GM21515 (cell line): ENCODE measurements around the gene ZNF625.
A peak's percentile ranks its signal among the peaks of the same experiment; 100 is the strongest.

Experiments used
- ATAC-seq: cut with Tn5 transposase; IDR thresholded peaks from one replicate; pipeline ENCODE4 v1.9.1; 2021; ENCODE audit not compliant: unreplicated experiment

The ZNF625 gene

DNA sequence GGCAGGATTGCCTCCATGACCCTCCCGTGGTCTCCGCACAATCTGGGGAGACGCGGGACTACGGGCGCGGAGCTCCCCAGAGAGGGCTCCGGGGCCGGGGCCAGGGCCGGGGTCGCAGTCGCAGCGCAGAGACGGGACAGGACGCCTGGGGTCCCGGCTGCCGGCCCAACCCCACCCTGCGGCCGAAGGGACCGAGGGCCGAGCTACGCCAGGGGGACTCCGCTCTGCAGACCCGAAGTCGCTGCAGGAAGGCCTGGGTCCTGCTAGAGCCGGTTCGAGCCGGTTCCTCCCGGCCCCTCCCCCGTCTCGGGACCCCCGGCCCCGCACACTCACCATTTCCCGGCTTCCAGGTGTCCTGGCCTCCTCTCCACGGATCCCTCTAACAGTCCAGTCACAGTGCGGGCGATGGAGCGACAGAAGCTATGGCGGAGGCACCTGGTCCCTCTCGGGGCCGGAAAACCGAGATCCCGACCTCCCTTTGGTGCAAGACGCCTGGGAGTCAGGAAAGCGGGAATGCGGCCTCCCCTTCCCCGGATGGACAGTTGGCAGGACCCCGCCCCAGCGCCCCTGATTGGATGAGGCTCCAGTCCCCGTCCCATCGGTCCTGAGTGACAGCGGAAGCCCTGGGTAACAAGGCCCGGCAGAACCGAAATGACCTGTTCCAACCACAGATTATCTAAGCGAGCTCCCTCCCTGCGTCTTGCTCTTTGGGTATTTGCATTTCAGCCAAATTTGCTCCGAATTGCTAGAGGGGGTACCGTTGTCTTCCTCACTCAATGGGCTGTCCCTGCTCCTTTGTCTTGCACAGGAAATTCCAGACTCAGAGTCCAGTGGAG is at the start of gene ZNF625:
ZNF625 (minus strand) TSS at position 512 of the 836 bp plus-strand sequence; CDS start at position 336, 176 bp downstream.
- ATAC-seq = peak; percentile 76

DNA sequence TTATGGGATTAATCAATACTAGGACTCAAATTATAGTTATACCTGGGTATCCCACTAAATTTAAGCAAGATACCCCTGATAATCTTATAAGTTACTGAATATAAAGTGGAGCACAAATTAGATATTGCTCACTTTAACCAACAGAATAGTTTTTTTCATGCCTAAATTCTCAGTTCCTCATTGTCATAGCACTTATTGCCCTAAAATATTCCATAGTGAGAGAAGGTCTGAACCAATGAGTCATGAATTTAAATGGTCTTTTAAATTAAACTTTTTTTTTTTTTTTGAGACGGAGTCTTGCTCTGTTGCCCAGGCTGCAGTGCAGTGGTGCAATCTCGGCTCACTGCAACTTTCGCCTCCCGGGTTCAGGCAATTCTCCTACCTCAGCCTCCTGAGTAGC is 48.8 kb upstream of the ZNF625 start:
- ATAC-seq = no peak

DNA sequence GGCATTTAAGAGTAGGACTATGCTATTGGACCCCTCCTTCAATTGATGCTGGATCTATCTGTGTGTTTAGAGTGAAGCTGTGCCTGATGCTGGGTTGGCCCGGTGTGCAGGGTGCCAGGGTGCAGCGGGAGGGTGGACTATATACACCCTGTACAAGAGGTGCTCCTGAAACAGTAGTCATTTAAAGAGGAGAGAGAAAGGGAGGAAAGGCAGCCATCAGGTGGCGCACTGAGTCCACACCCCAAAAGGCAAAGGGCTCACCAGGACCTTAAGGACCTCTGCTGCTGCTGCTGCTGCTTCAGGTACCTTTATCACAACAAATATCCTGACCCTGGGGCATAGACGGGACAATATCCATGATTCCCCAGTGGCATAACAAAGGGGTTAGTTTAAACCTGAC is 45.7 kb upstream of the ZNF625 start:
- no peak for ATAC-seq

DNA sequence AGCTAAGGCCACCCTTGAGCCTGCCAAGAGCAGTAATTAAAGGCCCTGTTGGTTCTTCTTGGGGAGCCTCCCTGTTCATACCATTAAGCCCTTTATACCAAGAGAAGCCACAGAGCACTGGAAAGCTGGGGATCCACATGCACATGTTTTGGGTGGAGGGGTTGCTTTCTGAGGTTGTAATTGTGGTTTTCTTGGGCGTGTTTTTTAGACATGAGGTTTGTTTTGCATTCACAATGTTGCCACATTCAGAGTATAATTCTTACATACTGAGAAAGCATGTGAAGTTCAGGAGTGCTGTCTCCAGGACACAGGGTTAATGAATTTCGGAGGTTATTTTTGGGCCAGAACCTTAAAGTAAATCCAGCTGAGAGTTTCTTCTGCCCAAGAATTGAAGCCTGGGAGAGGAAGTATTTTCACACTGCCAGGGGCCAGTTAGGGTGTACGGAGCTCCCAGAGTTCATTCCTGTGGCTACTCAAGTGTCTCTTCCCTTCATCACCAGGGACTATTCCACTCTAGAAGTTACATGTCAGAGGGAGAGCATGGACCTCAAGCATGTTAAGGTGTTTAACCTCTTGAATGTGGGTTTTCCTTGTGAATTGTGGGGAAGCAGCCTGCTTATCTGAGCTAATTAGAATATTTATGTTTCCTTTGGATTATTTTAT is 43.4 kb upstream of the ZNF625 start:
- ATAC-seq = no peak

DNA sequence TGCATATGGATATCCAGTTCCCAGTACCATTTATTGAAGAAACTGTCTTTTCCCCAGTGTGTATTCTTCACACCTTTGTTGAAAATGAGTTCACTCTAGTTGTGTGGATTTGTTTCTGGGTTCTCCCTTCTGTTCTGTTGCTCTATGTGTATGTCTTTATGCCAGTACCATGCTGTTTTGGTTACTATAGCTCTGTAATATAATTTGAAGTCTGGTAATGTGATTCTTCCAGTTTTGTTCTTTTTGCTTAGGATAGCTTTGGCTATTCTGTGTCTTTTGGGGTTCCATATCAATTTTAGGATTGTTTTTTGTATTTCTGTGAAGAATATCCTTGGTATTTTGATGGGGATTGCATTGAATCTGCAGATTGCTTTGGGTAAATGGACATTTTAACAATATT is 41.6 kb upstream of the ZNF625 start:
- no peak for ATAC-seq

DNA sequence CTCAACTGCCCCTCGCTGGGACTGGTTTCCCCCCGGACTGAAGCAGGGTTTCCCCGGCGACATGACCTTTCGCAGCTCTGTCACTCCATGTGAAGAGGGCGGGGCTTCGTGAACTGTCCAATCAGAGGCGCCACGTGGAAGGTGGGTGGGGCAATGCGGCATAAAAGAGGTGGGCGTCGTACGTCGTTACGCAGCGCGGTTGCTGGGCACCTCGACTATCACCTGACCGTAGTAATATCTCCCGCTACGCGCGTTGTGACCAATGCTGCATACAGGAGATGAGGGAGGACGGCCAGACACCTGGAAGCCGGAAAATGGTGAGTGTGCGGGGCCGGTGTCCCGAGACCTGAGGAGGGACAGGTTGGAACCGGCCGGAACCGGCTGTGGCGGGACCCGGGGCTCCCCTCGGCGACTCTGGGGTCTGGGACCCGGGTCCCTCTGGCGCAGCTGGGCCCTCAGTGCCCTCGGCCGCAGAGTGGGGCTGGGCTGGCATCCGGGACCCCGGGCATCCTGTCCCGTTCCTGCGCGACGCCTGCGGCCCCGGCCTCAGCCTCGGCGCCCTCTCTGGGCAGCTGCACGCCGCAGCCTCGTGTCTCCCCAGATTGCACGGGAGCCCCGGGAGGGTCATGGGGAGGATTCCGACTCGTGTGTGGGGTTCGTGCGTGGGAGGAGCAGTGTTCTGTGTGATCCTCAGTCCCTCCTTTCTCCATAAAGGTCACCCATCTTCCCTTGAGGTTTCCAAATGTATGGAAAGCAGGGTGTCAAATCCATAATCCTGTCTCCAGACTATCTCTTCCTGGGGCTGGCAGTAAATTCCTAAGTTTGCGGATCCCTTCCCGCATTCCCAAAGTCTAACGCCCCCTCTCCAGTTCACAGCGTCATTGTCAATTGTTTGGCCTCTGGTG is 38.5 kb upstream of the ZNF625 start:
- no peak for ATAC-seq

DNA sequence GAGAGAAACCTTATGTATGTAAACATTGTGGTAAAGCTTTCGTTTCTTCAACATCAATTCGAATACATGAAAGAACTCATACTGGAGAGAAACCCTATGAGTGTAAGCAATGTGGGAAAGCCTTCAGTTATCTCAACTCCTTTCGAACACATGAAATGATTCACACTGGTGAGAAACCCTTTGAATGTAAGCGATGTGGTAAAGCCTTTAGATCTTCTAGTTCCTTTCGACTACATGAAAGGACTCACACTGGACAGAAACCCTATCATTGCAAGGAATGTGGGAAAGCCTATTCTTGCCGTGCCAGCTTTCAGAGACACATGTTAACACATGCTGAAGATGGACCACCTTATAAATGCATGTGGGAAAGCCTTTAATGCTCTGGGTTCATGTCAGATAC is 31.1 kb upstream of the ZNF625 start:
- ATAC-seq = no peak

DNA sequence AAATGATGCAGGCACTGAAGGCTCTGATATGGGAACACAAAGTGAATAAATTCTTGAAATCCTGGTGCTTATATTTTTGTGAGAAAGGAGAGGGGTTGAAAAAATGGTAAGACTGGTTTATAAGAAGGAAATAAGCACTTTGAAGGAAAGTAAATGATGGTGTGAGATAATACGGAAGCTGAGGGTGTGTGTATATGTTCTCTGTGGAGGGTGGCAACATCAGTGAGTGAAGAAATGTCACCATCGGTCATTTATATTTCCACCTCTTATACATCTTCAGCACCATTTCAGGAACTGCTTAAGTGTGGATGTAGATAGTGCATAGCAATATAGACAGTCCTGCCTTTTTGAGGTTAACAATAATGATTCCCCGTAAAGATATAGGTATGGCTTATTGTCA is 23.8 kb upstream of the ZNF625 start:
- ATAC-seq = no peak

DNA sequence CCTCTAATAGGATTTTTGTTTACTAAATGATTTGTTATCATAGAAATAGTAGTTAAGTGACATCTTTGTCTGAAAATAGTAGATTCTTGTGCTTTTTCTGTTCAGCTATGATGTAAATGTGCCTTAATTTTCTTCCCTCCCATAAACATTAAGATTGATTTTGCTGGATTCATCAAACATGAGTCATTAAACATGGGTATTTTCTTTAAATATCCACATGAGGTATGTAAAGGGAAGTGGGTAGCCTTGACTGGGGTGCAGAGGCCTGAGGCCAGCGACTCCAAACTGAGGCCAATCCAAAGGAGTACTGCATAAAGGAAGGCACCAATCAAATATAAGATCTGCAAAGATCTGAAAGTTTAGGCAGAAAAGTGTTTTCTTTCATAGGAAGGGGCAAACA is 10.1 kb upstream of the ZNF625 start:
- ATAC-seq = no peak

DNA sequence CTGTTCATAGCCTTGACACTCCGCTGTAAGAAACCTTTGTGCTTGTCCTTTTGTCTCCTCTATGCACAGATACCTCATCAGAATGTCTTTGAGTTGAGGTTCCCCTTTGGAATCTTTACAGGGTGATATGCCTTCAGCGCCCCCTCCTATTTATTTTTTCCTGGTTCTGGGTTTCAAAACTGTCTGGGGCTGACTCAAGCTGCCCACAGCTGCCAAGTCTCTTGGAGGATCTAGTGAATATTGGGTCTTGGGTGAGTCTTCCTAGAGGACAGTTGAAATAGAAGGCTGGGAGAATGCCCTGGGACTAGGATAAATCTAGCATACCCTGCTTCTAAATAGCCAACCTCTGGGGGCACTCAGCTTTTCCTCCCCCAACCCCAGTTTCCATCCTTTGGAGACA is 7.3 kb upstream of the ZNF625 start:
- no peak for ATAC-seq

DNA sequence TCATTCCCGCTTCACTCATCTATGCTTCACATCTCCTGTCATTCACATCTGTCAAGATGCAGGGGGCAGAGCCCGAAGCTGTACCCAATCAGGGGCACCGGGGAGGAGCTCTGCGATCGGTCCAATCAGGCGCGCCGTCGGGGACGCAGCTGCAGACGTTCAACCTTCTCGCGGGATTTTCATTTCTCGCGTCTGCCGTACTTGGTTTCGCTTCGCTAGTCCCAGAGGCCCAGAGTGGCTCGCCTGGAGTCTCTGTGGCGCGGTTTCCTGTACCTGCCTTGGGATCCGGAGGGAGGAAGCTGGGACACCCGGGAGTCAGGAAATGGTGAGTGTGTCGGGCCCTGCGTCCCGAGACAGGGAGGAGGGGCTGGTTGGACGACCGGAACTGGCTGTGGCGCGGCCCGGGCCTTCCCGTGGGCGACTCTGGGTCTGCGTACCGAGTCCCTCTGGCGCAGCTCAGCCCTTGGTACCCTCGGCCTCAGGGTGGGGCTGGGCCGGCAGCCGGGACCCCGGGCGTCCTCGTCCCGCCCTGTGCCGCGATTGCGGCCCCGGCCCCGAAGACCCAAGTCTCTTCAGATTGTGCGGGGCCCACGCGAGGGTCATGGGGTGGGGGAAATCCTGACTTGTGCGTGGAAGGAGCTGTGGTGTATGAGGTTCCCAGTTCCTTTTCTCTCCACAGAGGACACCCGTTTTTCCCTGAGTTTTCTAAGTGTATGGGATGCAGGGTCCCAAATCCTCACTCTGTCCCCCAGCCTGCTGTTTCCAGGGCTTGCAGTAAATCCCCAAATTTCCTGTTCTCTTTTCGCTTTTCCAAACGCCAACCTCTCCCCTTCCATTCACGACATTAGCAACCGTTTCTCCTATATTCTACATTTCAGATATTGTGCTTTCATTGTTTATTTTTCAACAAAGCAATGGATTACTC is 6.6 kb upstream of the ZNF625 start, which contains the start of gene ZNF136:
ZNF136 (plus strand) TSS at position 215 of the 925 bp plus-strand sequence; CDS start at position 323, 108 bp downstream.
- ATAC-seq = peak; percentile 87

DNA sequence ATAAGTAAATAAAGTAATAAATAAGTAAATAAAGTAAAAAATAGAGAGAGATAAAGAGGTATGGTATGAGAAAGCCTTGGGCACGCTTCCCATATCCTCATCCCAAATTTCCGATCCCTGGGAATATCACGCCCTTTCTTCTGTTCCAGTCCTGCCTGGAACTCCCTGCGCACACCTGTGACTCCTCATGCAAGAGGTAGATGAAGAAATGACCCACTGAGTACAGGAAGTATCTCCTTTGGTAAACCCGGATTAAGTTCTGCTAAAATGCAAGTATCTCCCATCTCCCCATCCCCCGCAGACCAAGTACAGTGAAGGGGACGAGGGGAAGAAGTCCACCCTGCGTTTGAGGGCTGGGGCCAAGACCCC is 6.0 kb upstream of the ZNF625 start:
- no peak for ATAC-seq

DNA sequence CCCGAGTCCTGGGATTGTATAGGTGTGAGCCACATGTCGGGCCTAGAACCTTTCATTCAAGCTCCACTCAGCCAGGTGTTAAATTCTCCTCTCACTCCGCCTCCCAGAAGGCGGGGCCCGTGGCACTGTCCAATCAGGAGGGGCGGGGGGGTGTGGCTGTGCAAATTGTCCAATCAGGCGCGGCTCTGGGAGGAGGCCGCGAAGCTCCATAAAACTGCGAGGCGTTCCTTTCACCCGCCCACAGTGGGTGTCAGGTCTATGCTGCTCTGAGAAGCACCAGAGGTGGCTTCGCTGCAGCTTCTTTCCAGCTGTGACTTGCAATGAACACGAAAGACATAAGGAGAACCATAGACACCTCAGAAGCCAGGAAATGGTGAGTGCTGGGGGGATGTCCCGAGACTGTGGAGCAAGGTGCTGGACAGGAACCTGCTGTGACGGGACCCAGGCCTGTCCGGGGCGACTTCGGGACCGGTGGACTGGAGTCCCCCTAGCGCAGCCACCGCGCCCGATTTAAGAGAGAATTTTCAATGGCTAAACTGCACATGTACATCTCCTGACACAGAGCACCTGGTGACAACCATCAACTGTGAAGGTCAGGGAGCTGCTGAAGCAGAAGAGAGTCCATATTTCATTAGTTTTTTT is 3.4 kb upstream of the ZNF625 start:
- no peak for ATAC-seq

DNA sequence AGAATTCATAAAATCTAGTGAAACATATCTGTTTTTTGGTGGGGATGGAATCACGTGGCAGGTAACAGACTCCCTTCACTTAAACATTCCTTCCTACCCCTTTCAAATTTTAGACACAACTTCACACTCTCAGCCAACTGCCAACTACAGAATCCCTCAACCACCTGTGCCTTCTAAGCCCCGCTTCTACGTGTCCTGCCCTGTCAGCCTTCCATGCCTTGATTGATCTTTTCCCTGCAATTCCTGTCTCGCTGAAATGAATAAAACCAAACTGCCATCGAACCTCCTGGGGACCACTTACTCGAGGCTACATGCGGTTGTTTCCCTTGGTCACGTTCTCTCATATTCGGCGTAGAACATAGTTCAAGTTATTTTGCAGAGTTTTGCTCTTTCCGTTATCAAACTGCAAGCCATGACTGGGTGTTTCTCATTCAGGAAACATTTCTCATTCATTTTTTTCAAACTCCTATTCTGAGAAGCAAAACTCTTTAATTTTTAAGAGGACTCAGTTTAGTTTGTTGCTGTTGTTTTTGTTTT is 1.1 kb downstream of the ZNF625 start:
- ATAC-seq = no peak

DNA sequence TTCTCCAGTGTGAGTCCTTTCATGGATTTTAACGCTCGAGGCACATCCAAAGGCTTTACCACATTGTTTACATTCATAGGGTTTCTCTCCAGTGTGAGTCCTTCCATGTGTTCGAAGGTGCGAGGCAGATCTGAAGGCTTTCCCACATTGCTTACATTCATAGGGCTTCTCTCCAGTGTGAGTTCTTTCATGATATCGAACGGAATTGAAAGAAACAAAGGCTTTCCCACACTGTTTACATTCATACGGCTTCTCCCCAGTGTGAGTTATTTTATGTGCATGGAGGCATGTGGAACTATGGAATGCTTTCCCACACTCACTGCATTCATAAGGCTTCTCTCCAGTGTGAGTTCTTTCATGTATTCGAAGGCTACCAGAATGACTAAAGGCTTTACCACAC is 11.2 kb downstream of the ZNF625 start:
- ATAC-seq = no peak

DNA sequence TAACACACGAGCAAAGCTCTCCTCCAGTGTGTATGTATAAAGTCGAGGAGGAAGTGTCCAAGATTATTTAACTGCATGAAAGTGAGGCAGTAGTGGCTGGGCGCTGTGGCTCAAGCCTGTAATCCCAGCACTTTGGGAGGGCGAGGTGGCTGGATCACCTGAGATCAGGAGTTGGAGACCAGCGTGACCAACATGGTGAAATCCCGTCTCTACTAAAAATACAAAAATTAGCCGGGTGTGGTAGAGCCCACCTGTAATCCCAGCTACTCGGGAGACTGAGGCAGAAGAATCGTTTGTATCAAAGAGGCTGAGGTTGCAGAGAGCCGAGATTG is 15.2 kb downstream of the ZNF625 start:
- ATAC-seq = no peak

DNA sequence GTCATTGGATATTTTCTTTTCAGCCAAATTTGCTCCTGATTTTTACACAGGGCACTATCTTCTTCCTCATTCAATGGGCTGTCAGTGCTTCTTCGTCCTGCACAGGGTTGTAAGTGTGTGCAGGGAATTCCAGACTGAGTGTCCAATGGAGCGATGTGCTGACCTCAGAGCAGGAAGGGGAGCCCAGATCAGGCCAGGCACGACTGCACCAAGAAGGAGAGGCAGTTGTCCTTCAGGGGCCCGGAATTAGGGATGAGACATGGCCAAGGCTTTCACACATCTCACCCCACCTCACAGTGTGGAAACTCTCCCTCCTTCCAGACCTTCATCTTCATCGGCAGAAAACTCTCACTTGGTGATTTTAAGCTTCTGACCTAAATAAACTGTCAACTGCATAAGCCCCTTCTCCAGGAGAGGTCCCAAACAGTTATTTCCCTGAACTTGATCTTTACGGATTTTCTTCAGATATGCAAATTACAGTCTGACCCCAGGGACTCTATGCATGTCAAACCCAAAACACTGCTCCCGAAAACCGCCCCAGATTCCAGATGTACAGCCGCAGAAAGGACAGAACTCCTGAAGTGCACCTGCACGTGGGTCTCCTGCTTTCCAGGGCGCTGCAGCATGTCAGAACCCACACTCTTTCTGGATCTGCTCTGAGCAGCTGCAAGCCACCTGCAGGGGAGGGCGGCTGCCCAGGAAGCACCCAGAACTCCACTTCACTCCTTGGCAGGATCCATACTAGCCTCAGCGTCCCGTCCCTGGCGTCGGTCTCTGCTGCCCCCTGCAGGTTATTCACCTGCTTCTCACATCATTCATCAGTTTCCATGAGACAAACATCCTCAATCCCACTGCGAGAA is 15.8 kb downstream of the ZNF625 start:
- peak; percentile 47 for ATAC-seq

DNA sequence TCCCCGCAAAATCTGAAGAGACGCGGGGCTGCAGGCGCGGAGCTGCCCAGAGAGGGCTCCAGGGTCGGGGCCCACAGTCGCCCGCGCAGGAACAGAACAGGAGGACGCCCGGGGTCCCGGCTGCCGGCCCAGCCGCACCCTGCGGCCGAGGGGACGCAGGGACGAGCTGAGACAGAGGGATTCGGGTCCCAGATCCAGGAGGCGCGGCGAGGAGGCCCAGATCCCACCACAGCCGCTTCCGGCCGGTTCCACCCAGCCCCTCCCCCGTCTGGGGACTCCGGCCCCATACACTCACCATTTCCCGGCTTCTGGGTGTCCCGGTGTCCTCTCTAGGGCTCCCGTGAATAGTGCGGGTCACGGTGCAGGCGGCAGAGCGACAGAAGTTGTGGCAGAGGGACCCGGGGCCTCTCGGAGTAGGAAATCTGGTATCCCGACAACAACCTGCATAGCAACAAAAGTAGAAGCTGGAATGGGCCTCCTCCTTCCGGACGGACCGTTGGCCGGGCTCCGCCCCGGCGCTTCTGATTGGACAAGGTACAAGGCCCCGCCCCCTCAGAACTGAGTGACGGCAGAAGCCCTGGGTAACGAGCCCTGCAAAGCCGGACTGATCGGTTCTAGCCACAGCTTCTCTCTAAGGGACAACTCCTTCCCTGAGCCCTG is 16.5 kb downstream of the ZNF625 start, which contains the start of gene ZNF20:
ZNF20 (minus strand) TSS at position 466 of the 660 bp plus-strand sequence; CDS start at position 298, 168 bp downstream.
- ATAC-seq = peak; percentile 91
